Gastroesophageal sphincter (tissue), 3 donors: ENCODE results near the gene PIK3R2.

Source experiments
- CTCF ChIP-seq, 4 experiments: fragments of 200-600 bp in 2 of 4; fragments of 450-650 bp in 2 of 4; sonication (generic) in 1 of 4; IDR thresholded peaks; one replicate each; pipeline ENCODE4 v1.5.1; 2017 to 2019; ENCODE audit warnings: antibody characterized with exemption in 4 of 4, mild to moderate bottlenecking in 2 of 4, moderate library complexity in 2 of 4
- POLR2A ChIP-seq, 2 donors: fragments of 450-650 bp; IDR thresholded peaks; one replicate each; pipeline ENCODE4 v1.6.1; 2017; ENCODE audit warnings: antibody characterized with exemption in 2 of 2, mild to moderate bottlenecking in 2 of 2, moderate library complexity in 1 of 2
- POLR2AphosphoS5 ChIP-seq: sonication (generic); formaldehyde crosslinking; IDR thresholded peaks from one replicate; pipeline ENCODE4 v1.6.1; 2017; ENCODE audit warnings: antibody characterized with exemption

- TF ChIP-seq CTCF (IDR thresholded peaks at IDR 0.05) = no peak
- TF ChIP-seq POLR2A (IDR thresholded peaks at IDR 0.05) = no peak
- TF ChIP-seq POLR2AphosphoS5 = no peak
Observed at GRCh38 chr19:18164072-18164471, 11.1 kb downstream of the PIK3R2 start.
